ENCODE data around the gene MOK.
"Not testable (repeated sequence)": the region's sequence is repeated elsewhere in the genome, so short reads cannot be mapped to it uniquely, and the experiment has no call there.

MOK gene

DNA sequence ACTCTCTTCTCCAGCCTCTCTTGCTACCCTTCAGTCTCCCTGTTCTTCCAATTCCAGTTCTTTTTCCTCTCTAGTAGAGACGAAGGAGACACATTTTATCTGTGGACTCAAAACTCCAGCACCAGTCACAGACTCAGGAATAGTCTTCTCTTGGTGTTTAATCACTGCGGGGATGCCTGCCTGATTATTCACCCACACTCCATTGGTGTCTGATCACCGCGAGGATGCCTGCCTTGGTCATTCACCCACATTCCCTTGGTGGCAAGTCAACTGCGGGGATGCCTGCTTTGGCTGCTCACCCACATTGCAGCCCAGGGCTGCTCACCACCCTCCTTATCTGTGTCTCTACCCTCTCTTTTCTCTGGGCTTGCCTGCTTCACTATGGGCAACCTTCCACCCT lies 64.5 kb downstream of the MOK start:
- DNase-seq: not testable (repeated sequence)

DNA sequence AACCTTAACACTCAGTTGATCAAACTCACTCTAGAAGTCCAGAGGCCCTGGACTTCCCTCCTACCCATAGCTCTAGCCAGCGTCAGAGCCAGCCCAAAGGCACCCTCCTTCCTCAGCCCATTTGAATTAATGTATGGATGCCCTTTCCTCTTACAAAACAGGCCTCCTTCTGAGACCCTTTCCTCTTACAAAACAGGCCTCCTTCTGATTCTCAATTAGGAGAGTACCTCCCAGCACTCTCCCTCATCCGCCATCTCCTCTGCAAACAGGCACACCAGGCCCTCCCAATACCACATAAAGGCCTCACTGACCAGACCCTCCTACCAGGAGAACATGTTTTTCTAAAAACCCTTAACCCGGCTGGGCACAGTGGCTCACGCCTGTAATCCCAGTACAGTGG lies 65.7 kb downstream of the MOK start:
- DNase-seq: no peak

DNA sequence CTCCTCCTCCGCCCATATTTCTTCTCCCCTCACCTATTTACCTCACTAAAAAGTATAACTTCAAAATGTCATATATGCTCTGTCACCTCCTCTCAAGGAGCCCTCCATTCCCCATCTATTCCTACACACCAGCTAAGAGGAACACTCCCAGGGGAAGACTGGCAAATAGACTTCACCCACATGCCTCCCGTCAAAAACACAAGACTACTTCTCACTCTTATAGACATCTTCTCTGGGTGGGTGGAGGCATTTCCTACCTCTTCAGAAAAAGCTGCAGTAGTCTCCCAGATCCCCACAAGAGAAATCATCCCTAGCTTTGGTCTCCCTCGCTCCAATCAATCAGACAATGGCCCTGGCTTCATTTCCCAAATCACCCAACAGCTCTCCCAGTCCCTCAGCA lies 66.2 kb downstream of the MOK start:
- DNase-seq: no peak

DNA sequence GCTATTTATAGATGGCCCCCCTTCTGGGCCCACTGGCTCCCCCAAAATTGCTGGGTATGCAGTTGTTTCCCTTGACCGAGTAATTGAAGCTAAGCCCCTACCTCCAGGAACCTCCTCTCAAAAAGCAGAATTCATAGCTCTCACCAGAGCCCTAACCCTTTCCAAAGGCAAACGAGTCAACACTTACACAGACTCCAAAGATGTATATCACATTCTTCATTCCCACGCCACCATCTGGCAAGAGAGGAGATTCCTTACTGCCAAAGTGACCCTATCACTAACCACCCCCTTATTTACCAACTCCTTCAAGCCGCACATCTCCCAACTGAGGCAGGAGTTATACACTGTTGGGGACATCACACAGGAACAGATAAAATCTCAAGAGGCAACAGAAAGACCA lies 66.8 kb downstream of the MOK start:
- DNase-seq: no peak

DNA sequence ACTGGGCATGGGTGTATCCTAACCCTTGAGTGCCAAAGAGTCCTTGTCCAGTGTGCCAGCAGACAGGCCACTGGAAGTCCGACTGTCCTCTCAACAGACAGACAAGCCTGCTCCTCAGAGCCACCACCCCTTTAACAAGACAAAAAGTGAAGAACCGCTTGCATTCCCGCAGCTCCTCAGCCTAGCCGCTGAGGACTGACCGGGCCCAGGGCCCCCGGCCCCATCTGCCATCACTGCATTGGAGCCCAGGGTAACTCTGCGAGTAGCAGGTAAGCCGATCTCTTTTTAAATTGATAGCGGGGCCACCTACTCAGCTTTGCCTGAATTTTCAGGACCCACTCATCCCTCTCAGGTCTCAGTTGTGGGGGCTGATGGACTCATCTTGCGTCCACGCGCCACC lies 68.9 kb downstream of the MOK start:
- no peak for DNase-seq

DNA sequence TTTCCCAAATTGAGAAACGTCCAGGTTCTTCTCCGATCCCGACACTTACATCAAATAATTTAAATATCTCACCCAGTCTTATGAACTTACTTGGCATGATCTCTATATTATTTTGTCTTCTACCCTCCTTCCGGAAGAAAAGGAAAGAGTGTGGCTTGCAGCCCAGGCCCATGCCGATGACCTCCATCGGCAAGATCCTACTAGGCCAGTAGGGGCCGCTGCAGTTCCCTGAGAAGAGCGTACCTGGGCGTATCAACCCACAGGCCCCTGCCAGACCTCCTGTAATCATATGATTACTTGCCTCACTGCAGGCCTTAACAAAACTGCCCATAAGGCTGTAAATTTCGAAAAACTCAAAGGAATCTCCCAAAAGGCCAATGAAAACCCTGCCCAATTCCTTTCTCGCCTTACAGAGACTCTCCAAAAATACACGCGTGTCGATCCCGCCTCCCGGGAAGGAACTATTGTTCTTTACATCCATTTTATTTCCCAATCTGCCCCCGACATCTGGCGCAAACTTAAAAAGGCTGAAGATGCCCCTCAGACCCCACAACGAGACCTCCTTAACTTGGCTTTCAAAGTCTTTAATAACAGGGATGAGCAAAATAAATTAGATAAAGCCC lies 69.6 kb downstream of the MOK start:
- peak; percentile 70 for DNase-seq

DNA sequence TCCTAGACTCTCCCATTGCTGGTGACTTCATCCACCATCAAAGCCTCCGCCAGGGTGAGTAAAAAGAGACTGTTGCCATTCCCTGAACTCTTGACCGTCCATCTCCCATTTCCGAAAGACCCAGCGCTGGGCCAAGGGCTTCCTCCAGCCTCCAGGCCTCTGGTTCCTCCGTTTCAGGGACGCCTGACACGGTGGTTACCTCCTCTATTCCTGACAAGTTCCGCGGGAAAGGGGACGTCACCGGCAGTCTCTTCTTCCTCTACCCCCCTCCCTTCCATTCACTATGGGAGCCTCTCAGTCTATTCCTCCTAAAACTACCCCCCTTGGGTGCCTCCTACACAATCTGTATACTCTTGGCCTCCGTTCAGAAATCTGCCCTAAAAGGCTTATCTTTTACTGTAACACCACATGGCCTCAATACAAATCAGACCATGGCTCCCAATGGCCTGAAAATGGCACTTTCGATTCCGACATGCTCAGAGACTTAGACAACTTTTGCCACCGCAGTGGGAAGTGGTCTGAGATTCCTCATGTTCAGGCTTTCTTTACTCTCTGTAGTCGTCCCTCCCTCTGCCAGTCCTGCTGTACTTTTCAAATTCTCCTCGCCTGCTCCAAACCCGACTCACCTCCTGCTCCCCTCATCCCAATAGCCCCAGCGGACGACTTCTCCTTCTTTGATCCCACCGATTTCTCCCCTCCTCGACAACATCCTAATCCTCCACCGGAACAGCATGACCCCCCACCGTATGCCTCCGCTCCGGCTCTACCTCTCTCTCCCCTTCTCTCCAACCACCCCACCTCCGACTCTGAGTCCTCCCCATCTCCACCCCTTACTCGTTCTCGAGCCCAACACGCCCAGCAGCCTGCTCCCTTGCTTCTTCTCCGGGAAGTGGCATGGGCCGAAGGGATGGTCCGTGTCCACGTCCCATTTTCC lies 70.4 kb downstream of the MOK start:
- DNase-seq: no peak

DNA sequence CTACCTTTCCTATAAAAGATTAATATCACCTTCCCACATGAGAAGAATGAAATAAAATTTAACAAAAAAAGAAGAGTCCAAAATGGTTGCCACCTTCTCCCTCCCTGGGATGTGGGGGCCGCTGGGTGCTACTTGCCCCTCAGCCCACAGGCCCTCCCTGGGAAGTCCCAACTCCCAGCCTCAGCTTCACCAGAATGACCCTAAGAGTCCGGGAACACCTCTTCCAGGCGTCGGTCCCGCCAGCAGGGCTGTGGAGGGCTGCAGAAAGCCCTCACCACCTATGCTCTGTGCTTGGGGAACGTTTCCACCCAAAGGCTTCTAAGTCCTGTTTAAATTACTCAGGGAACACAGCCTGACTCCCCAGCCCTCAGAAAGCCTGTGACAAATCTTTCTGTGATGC lies 71.9 kb downstream of the MOK start:
- DNase-seq: no peak

DNA sequence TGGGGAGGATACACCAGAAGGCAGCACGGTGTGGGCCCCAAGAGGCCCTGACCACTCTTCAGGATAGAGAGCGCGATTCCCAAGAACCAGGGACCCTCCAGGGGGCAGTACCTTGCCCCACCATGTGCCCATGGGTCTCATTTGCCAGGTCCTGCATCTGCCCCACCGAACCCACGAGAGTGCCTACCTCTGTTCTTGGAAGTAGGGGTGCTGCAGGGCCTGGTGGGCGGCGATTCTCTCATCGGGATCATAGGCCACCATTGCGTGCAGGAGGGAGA lies 72.7 kb downstream of the MOK start:
- no peak for DNase-seq

DNA sequence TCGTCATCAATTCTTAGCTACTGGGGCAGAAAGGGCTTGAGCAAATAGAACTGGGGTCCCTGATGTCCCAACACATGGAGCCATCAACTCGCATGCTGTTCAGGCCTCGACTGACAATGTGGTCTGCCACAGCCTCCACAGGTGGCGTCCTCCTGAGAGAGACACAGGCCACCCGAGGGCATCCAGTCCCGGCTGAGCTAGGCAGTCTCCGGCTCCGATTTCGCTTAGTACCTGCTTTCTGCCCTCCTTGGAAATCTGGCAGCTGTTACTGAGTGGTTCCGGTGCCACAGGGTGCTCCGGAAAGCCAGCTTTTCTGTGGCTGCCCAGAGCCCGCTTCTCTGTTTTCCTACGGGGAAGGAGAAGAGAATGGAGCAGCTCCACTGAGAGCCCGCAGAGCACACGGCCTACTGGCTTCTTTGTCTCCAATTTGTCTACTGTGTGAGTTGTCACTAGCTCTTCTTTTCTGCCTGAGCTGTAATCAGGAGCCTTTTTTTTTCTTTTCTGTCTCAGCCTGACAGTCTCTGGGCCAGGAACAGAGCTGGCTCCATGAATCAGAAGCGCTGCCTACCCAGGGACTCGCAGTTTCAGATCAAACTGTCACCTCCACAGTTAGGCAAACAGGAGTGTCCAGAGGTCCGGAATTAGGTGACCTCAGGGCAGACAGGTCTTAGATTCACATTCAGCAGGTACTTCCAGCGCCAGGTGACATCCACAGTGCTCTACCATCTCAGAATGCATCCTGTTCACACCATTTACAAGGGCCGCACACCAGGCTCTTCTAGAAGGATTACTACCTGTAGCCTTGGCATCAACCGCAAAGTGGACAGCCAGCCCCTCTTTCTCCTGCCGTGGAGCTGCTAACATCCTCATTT lies 73.3 kb downstream of the MOK start:
- peak; percentile 73 for DNase-seq

DNA sequence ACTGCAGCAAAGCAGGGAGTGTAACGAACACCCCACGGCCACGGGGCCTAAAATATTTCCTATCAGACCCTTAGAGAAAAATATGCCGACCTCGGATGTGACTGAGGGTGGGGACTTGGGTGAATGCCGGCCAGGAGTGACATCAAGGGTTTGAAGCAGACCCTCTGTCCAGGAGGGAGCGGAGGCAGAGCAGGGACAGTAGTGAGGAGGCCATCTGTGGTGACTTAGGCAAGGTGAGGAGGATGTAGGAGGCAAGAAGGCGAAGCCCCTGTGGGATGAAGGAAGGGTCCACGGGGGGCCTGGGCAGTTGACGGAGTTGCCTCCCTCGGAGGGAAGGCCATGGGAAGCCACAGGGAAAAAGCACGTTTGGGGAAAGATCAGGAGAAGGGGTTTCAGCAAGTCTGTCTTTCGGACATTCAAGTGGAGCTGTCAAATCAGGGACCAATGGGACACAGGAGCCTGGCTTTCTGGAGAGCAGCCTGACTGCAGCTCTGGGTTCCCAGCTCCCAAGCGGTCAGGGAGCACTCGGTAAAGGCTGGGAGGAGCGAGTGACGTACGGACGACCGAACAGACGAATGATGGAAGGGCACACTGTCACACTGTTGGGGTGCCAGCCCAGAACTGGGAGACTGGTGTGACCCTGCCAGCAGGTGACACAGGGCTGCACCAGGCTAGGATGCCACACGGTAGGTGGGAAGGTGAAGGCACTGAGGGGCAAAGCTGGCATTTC lies 74.3 kb downstream of the MOK start:
- no peak for DNase-seq

DNA sequence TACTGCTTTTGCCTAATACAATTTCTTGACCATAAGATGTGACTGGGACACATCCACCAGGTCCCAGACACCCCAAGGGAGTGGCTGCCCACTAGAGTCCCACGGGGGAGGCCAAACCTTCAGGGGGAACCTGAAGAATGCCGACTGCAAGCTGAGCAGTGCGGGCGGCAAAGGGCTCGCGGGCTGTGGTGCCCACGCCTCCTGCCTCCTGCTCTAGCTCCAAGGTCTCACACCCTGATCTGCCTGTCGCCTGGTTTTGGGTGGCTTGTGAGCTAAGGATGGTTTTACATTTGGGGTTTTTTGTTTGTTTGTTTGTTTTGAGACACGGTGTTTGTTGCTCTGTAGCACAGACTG lies 75.2 kb downstream of the MOK start:
- DNase-seq: no peak

DNA sequence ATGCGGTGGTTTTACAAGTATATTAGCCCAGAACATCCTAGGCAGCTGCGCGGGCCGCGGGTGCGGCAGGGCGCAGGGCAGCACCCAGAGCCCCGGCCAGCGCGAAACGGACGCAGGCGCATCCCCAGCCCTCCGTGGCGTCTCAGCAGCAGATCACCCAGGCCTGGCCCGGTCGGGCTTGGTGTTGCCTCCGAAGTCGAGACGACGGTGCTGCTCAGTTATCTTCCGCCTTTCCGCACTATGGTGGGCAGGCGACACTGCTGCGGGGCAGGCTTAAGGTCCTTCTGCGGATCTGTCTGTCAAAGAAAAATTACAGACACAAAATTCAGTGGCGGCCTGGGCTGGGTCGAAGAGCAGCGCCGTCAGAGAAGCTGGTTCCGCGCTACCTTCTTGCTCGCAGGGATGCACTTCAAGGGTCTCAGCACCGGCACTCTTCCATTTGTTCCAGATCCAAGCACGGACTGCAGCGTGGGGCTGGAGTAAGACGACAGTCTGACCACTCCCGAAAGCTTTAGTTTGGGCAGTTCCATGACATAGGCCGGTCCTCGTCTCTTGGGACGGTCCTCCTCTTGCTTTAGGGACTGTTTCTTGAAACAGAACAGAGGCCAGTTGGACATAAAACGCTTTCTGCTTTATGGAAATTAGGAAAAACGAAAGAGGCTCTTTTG lies 75.8 kb downstream of the MOK start:
- DNase-seq: no peak

DNA sequence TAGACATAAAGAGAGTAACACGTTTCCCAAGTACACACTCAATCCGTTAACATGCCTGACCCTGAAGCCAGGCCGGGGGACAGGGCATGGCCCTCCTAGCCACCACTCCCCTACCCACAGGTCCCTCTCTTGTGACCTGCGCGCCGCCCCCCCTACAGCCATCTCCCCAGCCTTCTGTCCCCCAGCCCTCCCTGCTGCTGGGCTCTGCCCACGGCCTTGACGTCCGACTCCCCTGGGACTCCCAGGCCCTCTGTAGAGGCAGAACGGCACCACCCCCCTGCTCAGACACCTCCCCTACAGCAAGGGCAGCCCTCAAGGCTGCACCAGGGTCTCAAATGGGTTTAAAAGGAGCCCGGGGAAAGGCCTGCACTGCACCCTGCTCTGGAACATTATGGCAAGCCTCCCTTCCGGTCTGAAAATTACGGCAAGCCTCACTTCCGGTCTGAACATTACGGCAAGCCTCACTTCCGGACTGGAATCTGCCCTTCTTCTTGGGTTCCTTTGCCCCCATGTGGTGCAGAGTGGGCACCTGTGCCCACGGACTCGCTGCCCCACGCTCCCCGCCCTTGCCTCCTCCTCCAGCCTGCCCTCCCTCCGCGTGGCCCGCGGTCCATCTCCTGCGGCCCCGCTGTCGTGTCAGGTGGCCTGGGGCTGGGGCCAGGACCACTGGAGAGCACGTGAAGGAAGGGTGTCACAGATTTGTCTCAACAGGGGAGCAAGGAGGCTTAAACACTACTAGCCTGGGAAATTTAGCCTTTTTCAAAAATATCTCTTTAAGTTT lies 77.6 kb downstream of the MOK start:
- no peak for DNase-seq

DNA sequence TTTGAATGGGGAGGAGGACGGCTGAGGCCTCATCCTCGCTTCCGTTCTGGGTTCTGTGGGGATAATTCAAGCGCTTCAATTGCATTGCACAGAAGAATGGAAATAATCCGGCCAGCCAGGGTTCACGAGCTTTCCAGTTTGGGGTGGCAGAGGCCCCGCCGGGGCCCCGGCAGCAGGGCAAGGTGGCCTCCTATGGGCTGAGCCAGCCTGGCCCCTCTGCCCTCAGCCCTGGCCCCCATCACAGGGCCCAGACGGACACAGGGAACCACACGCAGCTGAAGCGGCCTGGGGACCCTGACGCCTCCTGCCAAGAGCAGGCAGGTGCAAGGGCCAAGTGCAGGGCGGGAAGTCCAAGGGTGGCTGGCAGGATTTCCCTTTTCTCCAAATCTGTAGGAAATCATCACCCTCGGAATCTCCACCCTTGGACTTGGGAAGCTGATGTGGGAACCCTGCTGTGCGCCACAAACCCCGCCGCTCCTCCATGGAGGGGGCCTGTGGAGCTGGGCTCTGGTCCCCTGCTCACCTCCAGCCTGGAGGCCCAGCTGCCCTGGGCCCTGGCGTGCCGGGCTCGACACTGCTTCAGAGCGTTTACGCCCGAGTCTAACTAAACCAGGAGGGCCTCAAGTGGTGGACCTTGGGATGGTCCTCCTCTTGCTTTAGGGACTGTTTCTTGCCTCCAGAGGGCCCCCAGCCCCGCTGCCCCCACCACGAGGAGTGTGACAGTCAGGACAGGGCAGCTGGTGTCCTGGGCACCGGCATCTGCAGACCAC lies 78.4 kb downstream of the MOK start:
- no peak for DNase-seq

DNA sequence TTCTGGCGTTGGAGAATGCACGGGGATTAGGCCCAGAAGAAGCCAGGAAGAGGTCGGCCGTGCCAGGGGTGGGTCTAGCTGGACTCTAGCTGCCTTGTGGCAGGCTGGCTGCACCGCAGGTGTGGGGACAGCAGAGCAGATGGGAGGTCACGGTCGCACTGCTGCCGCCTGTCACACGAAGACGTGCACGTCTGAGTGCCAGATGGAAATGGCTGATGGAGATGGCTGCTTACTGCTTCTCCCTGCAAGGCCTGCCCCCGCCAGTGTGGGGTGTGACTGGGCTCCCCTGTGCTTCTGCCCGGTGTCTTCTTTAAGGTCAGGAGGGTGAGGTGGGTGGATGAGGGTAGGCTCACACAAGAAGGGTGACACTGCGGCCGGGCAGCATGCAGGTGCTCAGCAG lies 79.0 kb downstream of the MOK start:
- no peak for DNase-seq

DNA sequence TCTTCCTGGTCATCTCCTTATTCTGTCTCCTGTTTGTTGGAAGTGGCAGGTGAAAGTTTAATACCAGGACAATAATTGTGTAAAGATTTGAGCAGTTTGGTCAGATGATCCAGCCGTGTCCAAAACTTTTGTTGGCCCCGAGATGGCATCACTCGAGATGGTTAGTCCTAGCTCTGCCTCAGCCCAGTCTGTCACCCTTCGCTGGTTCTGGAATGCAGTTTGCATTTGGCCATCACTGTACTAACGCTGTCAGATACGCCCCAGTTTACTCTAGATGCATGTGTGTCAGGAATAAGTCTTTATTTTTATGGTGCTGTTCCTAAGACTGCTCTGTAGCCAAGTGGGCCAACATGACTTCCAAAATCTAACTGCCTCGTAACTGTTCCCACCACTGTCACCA lies 79.6 kb downstream of the MOK start:
- DNase-seq: no peak

DNA sequence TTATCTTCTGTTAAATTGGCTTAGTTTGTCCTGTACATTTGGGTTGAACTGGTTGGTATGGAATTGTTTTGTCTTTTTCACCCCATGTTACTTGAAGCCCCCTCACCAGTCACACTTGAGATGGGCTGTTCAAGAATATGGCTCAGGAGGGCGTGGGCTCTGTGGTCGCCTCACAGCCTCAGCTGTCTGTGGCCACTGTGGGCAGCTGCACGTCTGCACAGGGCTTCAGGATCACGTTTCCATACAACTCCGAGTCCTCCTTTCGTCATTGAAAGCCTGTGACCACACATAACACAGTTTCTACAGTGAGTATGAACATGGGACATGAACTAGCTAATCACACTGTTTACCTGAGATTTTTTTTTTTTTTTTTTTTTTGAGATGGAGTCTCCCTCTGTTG lies 81.3 kb downstream of the MOK start:
- DNase-seq: no peak

DNA sequence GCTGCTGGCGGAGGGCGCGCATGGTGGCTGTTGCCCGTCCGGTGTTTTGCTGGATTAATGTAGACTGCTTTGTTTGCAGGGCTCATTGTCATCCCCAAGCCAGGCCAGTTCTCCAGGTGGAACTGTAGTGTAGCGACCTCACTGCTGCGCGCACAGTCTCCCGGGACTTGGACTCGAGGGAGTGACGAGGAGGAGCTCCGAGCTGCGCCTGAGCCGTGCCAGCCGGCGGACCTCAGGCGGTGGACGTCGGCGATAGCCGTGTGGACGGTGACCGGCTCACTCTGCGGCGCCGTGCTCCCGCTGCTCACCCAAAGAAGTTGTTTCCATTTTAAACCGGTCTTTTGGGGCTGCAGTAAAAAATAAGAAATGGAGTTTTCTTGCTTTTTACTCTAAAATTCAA lies 82.2 kb downstream of the MOK start:
- DNase-seq: no peak

DNA sequence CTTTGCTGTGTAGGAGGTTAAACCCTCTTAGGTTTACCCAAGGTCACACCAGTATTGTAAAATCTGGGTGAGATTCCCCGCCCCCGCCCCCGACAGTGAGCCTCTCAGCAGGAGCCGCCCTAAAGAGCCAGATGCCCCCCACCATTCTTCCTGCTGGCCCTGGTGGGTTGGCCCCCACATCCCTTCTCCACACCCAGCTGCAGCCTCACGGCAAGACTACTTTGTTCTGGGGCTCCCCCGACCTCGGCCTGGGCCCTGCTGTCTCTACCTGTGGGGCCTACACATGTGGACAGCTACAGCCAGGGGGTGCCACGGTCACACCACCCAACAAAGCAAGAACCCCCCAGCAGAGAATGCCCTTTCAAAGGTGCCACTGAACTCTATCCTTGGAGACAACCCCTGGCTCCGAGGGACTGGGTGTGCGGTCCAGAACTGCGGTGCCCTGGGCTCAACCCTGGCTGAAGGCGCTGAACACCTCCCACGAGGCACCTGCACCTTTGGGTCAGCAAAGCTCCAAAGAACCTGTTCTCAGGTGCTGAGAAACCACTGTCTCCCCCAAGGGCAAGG lies 82.9 kb downstream of the MOK start:
- DNase-seq: no peak

DNA sequence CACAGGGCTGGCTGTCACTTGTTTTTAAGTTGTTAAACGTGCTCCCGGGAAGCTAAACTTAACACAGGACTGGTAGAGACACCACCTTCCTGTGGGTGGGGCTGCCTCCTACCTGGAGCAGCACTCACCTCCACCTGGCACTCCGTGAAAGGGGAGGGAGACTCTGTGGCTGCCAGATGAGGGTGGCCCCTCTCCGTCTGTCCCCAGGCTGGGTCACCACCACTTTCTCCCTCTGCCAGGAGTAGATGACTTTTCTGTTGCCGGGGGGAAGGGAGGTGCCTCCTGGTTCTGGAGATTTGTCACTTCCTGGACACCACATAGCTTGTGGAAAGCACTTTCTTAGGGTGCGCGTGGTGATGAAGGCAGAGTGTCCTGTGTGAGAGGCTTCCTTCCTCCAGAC lies 83.9 kb downstream of the MOK start:
- no peak for DNase-seq
